Smooth muscle cell (in vitro differentiated cells): Measurements from ENCODE around the gene NINJ2. TPM values are rescaled to one million over a fixed set of nuclear protein-coding genes. Genes with fewer than 3 reads are reported as not detected.
"Not testable (repeated sequence)": the region's sequence is repeated elsewhere in the genome, so short reads cannot be mapped to it uniquely, and the experiment has no call there.

Source experiments
- DNase-seq: peaks from one replicate; lab custom pipeline; 2025; ENCODE audit not compliant: unreplicated experiment; lab: John Stamatoyannopoulos, UW
- H2AFZ ChIP-seq: fragments of 200-600 bp; sonication (generic); 2 replicates; pipeline ENCODE4 v1.6.0; 2016; ENCODE audit warnings: antibody characterized with exemption, low read depth, mild to moderate bottlenecking
- H3F3A ChIP-seq: fragments of 200-600 bp; sonication (generic); 2 replicates; pipeline ENCODE4 v1.6.0; 2017; ENCODE audit warnings: antibody characterized with exemption, low read depth
- H3K27ac ChIP-seq: fragments of 200-600 bp; sonication (generic); 2 replicates; pipeline ENCODE4 v1.5.1; 2016; ENCODE audit warnings: low read depth, mild to moderate bottlenecking
- H3K27me3 ChIP-seq: fragments of 200-600 bp; sonication (generic); 2 replicates; pipeline ENCODE4 v1.6.1; 2016; ENCODE audit warnings: low read depth, mild to moderate bottlenecking
- H3K36me3 ChIP-seq: fragments of 200-600 bp; sonication (generic); 2 replicates; pipeline ENCODE4 v1.5.1; 2016; ENCODE audit warnings: low read depth
- H3K4me1 ChIP-seq: fragments of 200-600 bp; sonication (generic); 2 replicates; pipeline ENCODE4 v1.5.1; 2016; ENCODE audit warnings: low read depth
- H3K4me2 ChIP-seq: fragments of 200-600 bp; sonication (generic); 2 replicates; pipeline ENCODE4 v1.6.0; 2016; ENCODE audit warnings: mild to moderate bottlenecking
- H3K4me3 ChIP-seq: fragments of 200-600 bp; sonication (generic); 2 replicates; pipeline ENCODE4 v1.5.1; 2016; ENCODE audit warnings: mild to moderate bottlenecking
- H3K79me2 ChIP-seq: fragments of 200-600 bp; sonication (generic); 2 replicates; pipeline ENCODE4 v1.6.0; 2016; ENCODE audit warnings: low read depth, mild to moderate bottlenecking
- H3K9ac ChIP-seq: fragments of 200-600 bp; sonication (generic); 2 replicates; pipeline ENCODE4 v1.6.0; 2016; ENCODE audit warnings: low read depth
- H3K9me3 ChIP-seq: fragments of 200-600 bp; sonication (generic); replicated peaks from 2 replicates; pipeline ENCODE4 v1.5.1; 2016; ENCODE audit warnings: low read depth
- H4K20me1 ChIP-seq: fragments of 200-600 bp; sonication (generic); 2 replicates; pipeline ENCODE4 v1.6.0; 2016; ENCODE audit warnings: low read depth
- WGBS: methylation state at CpG from one replicate; pipeline ENCODE4 v1.1.7; 2016; ENCODE audit warnings: low lambda C conversion rate; 5-methylcytosine and 5-hydroxymethylcytosine counted together
- polyA plus RNA-seq: library from polyadenylated mRNA; unstranded; fragments of >200 nt; fragmentation: Nextera tagmentation; extraction: Ambion mirVana; gene quantifications from 2 replicates; pipeline ENCODE4 v1.2.1, GENCODE V29; 2016
- total RNA-seq: library from RNA; depleted of rRNA; stranded (reverse); fragments of >200 nt; gene quantifications from 2 replicates; pipeline ENCODE4 v1.2.3, GENCODE V29; 2014
- TF ChIP-seq, protein P1 (sequence below): fragments of 200-600 bp; sonication (generic); IDR thresholded peaks from 2 replicates; pipeline ENCODE4 v1.5.1; 2017; ENCODE audit warnings: borderline replicate concordance, mild to moderate bottlenecking, antibody characterized with exemption; ENCODE audit not compliant: insufficient read depth, poor library complexity, severe bottlenecking

Gene NINJ2
- total and polyA plus RNA-seq, 2 experiments from 2014 or later = 4.2 to 12.1 TPM

DNA sequence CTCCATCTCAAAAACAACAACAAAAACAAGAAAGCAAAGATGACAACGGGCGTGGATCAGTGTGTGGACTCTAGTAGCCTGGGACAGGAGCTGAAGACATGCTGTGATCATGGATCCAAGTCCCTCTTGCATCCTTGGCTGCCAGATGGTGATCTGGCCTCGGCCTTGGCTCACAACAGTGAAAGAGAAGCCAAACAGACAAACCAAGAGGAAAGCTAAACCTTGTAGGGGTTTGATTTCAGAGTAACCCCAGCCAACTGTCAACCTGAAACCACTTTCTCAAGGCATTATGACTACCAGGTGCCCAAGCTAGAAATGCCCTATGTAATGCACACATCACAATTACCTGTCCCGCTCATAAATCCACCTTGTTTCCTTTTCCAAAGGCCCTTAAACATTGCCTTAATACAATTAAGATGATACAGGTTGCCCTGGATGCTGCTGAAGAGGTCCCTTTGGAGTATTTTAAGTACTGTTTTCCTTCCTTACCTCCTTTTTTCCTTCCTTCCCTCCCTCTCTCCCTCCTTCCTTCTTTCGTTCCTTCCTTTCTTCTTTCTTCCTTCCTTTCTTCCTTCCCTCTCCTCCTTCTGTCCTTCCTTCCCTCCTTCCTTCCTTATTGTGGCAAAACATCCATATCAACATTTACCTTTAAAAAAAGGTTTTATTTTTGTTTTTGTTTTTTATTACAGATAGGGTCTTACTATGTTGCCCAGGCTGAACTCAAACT lies 41.4 kb upstream of the NINJ2 start:
- H3K27ac ChIP-seq = no peak overlapping the region

DNA sequence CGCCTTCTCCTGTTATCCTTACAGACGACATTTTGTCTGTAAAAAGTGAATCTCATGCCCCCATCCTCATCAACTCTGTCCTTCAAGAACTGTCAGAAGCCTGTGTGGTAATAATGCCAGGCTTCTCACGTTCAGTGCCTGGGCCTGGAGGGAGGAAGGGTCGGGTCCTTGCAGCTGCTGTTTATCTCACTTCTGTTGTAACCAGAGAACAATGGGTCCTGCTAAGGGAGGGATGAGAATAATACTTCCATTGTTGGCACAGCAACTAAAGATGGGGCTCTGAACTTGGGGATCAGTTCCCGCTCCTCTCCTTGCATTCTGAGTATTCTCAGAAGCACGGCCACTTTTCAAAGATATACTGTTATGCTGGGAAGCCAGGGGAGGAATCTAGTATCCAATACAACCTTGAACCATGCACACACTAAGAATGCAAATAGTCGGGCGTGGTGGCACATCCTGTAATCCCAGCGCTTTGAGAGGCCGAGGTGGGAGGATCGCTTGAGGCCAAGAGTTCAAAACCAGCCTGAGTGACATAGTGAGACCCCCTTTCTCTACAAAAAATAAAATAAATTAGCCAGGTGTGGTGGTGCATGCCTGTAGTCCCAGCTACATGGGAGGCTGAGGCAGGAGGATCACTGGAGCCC lies 38.8 kb upstream of the NINJ2 start:
- Histone ChIP-seq H4K20me1 (no peaks in the 10 kb centered on the region), H2AFZ (no peak overlapping the region), H3K79me2 (no peaks in the 10 kb centered on the region), H3K36me3 (no peaks in the 10 kb centered on the region), H3K4me2 (no peak overlapping the region), H3K4me1 (no peaks in the 10 kb centered on the region), H3K27ac (no peak overlapping the region), H3K9ac (no peak overlapping the region), H3K4me3 (no peak overlapping the region), H3F3A (no peaks in the 10 kb centered on the region), H3K27me3 (no peaks in the 10 kb centered on the region), H3K9me3 (no peaks in the 10 kb centered on the region)
- TF ChIP-seq, protein P1, sequence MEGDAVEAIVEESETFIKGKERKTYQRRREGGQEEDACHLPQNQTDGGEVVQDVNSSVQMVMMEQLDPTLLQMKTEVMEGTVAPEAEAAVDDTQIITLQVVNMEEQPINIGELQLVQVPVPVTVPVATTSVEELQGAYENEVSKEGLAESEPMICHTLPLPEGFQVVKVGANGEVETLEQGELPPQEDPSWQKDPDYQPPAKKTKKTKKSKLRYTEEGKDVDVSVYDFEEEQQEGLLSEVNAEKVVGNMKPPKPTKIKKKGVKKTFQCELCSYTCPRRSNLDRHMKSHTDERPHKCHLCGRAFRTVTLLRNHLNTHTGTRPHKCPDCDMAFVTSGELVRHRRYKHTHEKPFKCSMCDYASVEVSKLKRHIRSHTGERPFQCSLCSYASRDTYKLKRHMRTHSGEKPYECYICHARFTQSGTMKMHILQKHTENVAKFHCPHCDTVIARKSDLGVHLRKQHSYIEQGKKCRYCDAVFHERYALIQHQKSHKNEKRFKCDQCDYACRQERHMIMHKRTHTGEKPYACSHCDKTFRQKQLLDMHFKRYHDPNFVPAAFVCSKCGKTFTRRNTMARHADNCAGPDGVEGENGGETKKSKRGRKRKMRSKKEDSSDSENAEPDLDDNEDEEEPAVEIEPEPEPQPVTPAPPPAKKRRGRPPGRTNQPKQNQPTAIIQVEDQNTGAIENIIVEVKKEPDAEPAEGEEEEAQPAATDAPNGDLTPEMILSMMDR = no peak
- no peak for DNase-seq
- WGBS = 86% methylated on average over 11 of the region's 11 CpGs

More for the DNA sequence above, 41.4 kb upstream of the NINJ2 start:
- DNase-seq = no peak
- no peaks in the 10 kb centered on the region for H3K4me1 ChIP-seq
- H3K27me3 ChIP-seq = no peaks in the 10 kb centered on the region
- H3K9me3 ChIP-seq = no peaks in the 10 kb centered on the region
- no peak overlapping the region for H3K4me2 ChIP-seq
- no peak overlapping the region for H2AFZ ChIP-seq
- no peak overlapping the region for H3K9ac ChIP-seq
- no peak overlapping the region for H3K4me3 ChIP-seq
- TF ChIP-seq, protein P1 = no peak
- H3F3A ChIP-seq = no peaks in the 10 kb centered on the region
- H4K20me1 ChIP-seq = no peaks in the 10 kb centered on the region
- no peaks in the 10 kb centered on the region for H3K79me2 ChIP-seq
- no peaks in the 10 kb centered on the region for H3K36me3 ChIP-seq
- WGBS = 87% methylated on average over 5 of the region's 5 CpGs

DNA sequence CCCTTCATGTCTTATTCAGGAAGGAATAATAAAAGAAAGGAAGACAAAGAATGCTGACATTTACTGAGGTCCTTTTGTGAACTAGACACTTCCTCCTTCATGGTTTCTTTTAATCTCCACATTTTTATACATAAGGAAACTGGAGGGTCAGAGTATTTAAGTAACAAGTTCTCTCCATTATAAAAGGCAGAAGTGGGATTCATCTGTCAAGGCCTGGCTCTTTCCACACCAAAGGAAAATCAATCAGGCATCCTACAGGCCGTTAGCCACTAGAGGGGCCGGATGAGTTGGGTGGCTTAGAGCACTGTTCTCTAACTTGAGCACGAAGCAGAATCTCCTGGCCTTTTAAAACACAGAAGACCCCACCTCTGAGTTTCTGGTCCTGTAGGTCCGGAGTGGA lies 36.8 kb upstream of the NINJ2 start:
- Histone ChIP-seq H3K9me3 (no peaks in the 10 kb centered on the region), H3K36me3 (no peaks in the 10 kb centered on the region), H3F3A (no peaks in the 10 kb centered on the region), H3K79me2 (no peaks in the 10 kb centered on the region), H3K4me3 (no peak overlapping the region), H3K27me3 (no peaks in the 10 kb centered on the region), H3K9ac (no peak overlapping the region), H4K20me1 (no peaks in the 10 kb centered on the region), H3K4me1 (no peaks in the 10 kb centered on the region), H2AFZ (peak overlapping the region; percentile 50), H3K27ac (no peak overlapping the region), H3K4me2 (no peak overlapping the region)
- TF ChIP-seq, protein P1 = no peak
- DNase-seq = no peak
- 64% methylated on average over 4 of the region's 4 CpGs for WGBS

DNA sequence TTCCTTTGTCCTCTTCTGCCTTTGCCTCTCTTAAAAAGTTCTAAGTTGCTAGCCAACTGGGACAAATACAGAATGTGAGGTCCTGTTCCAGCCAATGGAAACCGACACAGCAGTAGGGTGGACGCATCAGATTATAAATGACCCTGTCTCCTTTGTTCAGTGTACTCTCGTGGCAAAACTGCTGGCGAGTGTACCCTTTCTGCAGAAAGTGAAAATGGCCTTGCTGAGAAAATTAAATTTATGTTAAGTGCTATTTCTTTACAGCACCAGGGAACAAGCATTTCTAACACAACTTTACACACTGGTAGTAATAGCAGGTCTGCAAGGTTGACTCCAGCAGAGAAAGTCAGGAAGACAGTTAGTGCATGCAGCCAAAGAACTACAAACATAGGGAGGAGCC lies 35.0 kb upstream of the NINJ2 start:
- not testable (repeated sequence) for H3K27me3 ChIP-seq, H3K4me2 ChIP-seq, H3K9me3 ChIP-seq, H3K79me2 ChIP-seq, H2AFZ ChIP-seq, H3F3A ChIP-seq, H3K4me3 ChIP-seq, H3K36me3 ChIP-seq, H3K9ac ChIP-seq, H3K27ac ChIP-seq, DNase-seq, H3K4me1 ChIP-seq, H4K20me1 ChIP-seq
- WGBS = 98% methylated on average over 4 of the region's 4 CpGs
